Lower leg skin (tissue), 4 donors: ENCODE measurements around the gene PTPRN2. TPM values are rescaled to one million over a fixed set of nuclear protein-coding genes. Genes with fewer than 3 reads are reported as not detected.

Experiments used
- DNase-seq, 2 donors: peaks; one replicate each; pipeline ENCODE4 v3.0.0-alpha.2; 2019; ENCODE audit warnings: low spot score in 2 of 2
- H3K4me3 ChIP-seq: fragments of 200-600 bp; sonication (generic); 2 replicates; pipeline ENCODE4 v1.5.1; 2017; ENCODE audit warnings: mild to moderate bottlenecking, low read depth; ENCODE audit not compliant: poor library complexity, severe bottlenecking
- POLR2A ChIP-seq, 2 donors: fragments of 450-650 bp; IDR thresholded peaks; one replicate each; pipeline ENCODE4 v1.6.1; 2016 to 2017; ENCODE audit warnings: antibody characterized with exemption in 2 of 2, mild to moderate bottlenecking in 1 of 2, moderate library complexity in 1 of 2
- WGBS, 2 donors: methylation state at CpG; one replicate each; pipeline ENCODE4 v1.1.5; 2018; 5-methylcytosine and 5-hydroxymethylcytosine counted together
- intact Hi-C: fragments of 100-400 bp; cut with DNase I; formaldehyde crosslinking; loops from one replicate; pipeline ENCODE4 v1.15.0; 2023; ENCODE audit warnings: low total_unique reads
- total RNA-seq, 4 donors: library from RNA; depleted of rRNA; stranded (reverse); fragments of >200 nt; gene quantifications; one replicate each; pipeline ENCODE4 v1.1.0, GENCODE V29; 2016
- TF ChIP-seq, protein P1 (sequence below), 3 donors: fragments of 450-650 bp; IDR thresholded peaks; one replicate each; pipeline ENCODE4 v1.5.1; 2016; ENCODE audit warnings: antibody characterized with exemption in 3 of 3, mild to moderate bottlenecking in 3 of 3, moderate library complexity in 2 of 3

PTPRN2 gene
- total RNA-seq, 4 donors from 2014 or later, result 0.11 to 1.6 (median 0.92) TPM

- DNase-seq, result no peak
- intact Hi-C loops, result no loop called here
- WGBS, 2 donors, result 84 to 85% methylated on average over 26 to 27 of the region's 27 CpGs
These were observed 1028.6 kb downstream of the PTPRN2 start for GRCh38 chr7:157558875-157559595.

GRCh38 chr7:157558516-157558874 lies 1029.1 kb downstream of the PTPRN2 start:
- TF ChIP-seq, protein P1, sequence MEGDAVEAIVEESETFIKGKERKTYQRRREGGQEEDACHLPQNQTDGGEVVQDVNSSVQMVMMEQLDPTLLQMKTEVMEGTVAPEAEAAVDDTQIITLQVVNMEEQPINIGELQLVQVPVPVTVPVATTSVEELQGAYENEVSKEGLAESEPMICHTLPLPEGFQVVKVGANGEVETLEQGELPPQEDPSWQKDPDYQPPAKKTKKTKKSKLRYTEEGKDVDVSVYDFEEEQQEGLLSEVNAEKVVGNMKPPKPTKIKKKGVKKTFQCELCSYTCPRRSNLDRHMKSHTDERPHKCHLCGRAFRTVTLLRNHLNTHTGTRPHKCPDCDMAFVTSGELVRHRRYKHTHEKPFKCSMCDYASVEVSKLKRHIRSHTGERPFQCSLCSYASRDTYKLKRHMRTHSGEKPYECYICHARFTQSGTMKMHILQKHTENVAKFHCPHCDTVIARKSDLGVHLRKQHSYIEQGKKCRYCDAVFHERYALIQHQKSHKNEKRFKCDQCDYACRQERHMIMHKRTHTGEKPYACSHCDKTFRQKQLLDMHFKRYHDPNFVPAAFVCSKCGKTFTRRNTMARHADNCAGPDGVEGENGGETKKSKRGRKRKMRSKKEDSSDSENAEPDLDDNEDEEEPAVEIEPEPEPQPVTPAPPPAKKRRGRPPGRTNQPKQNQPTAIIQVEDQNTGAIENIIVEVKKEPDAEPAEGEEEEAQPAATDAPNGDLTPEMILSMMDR (IDR thresholded peaks at IDR 0.05), result no peak
- no peak for TF ChIP-seq POLR2A (IDR thresholded peaks at IDR 0.05)
- H3K4me3 ChIP-seq, result no peak overlapping the region
- DNase-seq, result no peak
- intact Hi-C loops, result no loop called here
- 83 to 89% methylated on average over 9 of the region's 9 CpGs for WGBS, 2 donors

More at GRCh38 chr7:157558875-157559595, 1028.6 kb downstream of the PTPRN2 start:
- TF ChIP-seq POLR2A (IDR thresholded peaks at IDR 0.05), result no peak
- TF ChIP-seq, protein P1 (IDR thresholded peaks at IDR 0.05), result no peak
- H3K4me3 ChIP-seq, result no peak overlapping the region

DNA sequence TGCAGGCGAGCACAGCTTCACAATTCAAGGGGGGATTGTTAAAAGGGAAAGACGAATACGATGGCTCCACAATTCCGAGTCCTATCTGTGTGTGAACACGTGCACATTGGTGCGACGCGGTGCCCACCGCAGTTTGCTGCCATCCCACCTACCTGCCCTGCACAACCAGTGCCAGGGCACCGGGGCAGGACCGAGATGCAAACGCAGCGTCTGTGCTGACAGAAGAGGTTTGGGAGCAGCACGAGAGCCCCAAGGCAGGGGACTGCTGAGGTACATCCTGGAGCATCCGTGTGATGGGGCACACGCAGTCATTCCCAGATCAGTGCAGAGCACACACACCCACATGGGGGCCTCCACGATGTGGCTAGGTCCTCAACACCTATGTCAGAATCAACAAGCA lies 1029.6 kb downstream of the PTPRN2 start:
- no peak for DNase-seq
- 93% methylated on average over 17 of the region's 17 CpGs for WGBS, 2 donors
- H3K4me3 ChIP-seq, result no peak overlapping the region
- intact Hi-C loops, result no loop called here
- TF ChIP-seq, protein P1 (IDR thresholded peaks at IDR 0.05), result no peak
- TF ChIP-seq POLR2A (IDR thresholded peaks at IDR 0.05), result no peak

DNA sequence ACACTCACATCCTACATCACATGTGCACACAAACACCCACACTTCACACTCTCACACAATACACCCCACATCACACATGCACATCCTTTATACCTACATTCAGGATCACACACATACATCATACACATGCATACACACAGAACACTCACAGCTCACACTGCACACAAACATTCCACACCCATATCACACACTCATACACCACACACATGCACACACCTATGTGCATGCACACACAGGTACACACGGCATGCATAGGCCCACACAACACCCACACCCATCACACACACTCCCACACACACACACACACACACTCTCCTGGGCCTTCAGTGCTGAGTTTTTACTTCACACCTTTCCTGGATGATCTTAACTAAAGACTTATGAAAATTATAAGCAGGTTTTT lies 1030.4 kb downstream of the PTPRN2 start:
- peak in 1 of 2 donors; percentile 8 for DNase-seq
- H3K4me3 ChIP-seq, result no peak overlapping the region
- TF ChIP-seq, protein P1 (IDR thresholded peaks at IDR 0.05), result no peak
- TF ChIP-seq POLR2A (IDR thresholded peaks at IDR 0.05), result no peak
- intact Hi-C loops, result no loop called here
- 84 to 86% methylated on average over 1 of the region's 1 CpG for WGBS, 2 donors

DNA sequence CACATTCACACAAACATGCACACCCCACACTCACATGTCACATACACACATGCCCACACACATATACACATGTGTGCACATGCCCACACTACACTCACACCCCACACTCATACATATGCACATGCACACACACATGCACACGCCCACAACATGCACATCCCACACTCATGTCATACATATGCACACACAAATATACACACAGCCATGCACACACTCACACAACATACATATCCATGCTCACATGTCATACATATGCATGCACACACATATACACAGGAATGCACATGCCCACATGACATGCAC lies 1031.0 kb downstream of the PTPRN2 start:
- 100% methylated on average over 1 of the region's 1 CpG for WGBS, 2 donors
- intact Hi-C loops, result no loop called here
- DNase-seq, result peak in 1 of 2 donors; percentile 23
- no peak overlapping the region for H3K4me3 ChIP-seq
- no peak for TF ChIP-seq POLR2A (IDR thresholded peaks at IDR 0.05)
- TF ChIP-seq, protein P1 (IDR thresholded peaks at IDR 0.05), result no peak
